HepG2 (cell line): Measurements from ENCODE around the gene GMPR. TPM values are rescaled to one million over a fixed set of nuclear protein-coding genes. Genes with fewer than 3 reads are reported as not detected.

Source experiments
- HNRNPH1 ChIP-seq: fragments of 200-400 bp; formaldehyde crosslinking; optimal IDR thresholded peaks from 2 replicates; pipeline ENCODE3; 2017; ENCODE audit warnings: mild to moderate bottlenecking, low read depth, low read length
- MTF2 ChIP-seq: sonication (generic); formaldehyde crosslinking; IDR thresholded peaks from 2 replicates; pipeline ENCODE4 v1.5.0; 2020; ENCODE audit warnings: missing genetic modification reagents, borderline replicate concordance
- ZMYM4 ChIP-seq: sonication (generic); formaldehyde crosslinking; IDR thresholded peaks from 2 replicates; pipeline ENCODE4 v1.8.1; 2023; ENCODE audit warnings: mild to moderate bottlenecking, missing genetic modification reagents
- ZNF556 ChIP-seq: sonication (generic); formaldehyde crosslinking; IDR thresholded peaks from 2 replicates; pipeline ENCODE4 v1.4.0; 2020; ENCODE audit warnings: mild to moderate bottlenecking, missing genetic modification reagents, borderline replicate concordance
- polyA plus RNA-seq, 8 experiments: library from polyadenylated mRNA; depleted of rRNA in 3 of 8; stranded (reverse) in 7 of 8; unstranded in 1 of 8; fragments of >200 nt; fragmentation: Illumina TruSeq in 4 of 8; extraction: Trizol in 4 of 8; gene quantifications; 2 replicates each; pipeline versions ENCODE4 v1.2.1 to v1.2.3, GENCODE V29; 2011 to 2016; ENCODE audit warnings: low read depth in 4 of 8, missing spikeins in 1 of 8, mixed read lengths in 1 of 8; ENCODE audit not compliant: insufficient read depth in 1 of 8
- total RNA-seq, 5 experiments: library from RNA; depleted of rRNA; stranded (reverse); fragments of >200 nt; fragmentation: Illumina TruSeq; extraction: Trizol; gene quantifications; 2 replicates each; pipeline ENCODE4 v1.2.3, GENCODE V29; 2016; ENCODE audit warnings: low read depth in 1 of 5
- TF ChIP-seq, protein P1 (sequence below): IDR thresholded peaks from 2 replicates; pipeline ENCODE4 v1.6.1; 2016; ENCODE audit warnings: missing compliant biosample characterization, missing genetic modification reagents, borderline replicate concordance
- TF ChIP-seq, protein P2 (sequence below): sonication (generic); formaldehyde crosslinking; IDR thresholded peaks from 2 replicates; pipeline ENCODE4 v1.4.0; 2020; ENCODE audit warnings: mild to moderate bottlenecking, missing genetic modification reagents
- TF ChIP-seq, protein P3 (sequence below): sonication (generic); formaldehyde crosslinking; IDR thresholded peaks from 2 replicates; pipeline ENCODE4 v1.9.0; 2022; ENCODE audit warnings: missing genetic modification reagents, mild to moderate bottlenecking, borderline replicate concordance
- TF ChIP-seq, protein P4 (sequence below): sonication (generic); formaldehyde crosslinking; conservative IDR thresholded peaks from 2 replicates; pipeline ENCODE4 v1.4.0; 2020; ENCODE audit warnings: mild to moderate bottlenecking, missing genetic modification reagents, moderate library complexity
- TF ChIP-seq, protein P5 (sequence below): IDR thresholded peaks from 2 replicates; pipeline ENCODE4 v1.6.1; 2016; ENCODE audit warnings: mild to moderate bottlenecking, missing biosample characterization, missing genetic modification reagents
- TF ChIP-seq, protein P6 (sequence below), 2 experiments: sonication (generic) in 1 of 2; formaldehyde crosslinking in 1 of 2; IDR thresholded peaks; 2 replicates each; pipeline versions ENCODE4 v1.4.0 to v1.6.1; 2018 to 2020; ENCODE audit warnings: missing genetic modification reagents in 2 of 2, borderline replicate concordance in 1 of 2, low read depth in 1 of 2, mild to moderate bottlenecking in 1 of 2, missing biosample characterization in 1 of 2
- TF ChIP-seq, protein P7 (sequence below): sonication (generic); formaldehyde crosslinking; IDR thresholded peaks from 2 replicates; pipeline ENCODE4 v1.5.1; 2020; ENCODE audit warnings: mild to moderate bottlenecking, moderate library complexity, missing genetic modification reagents
- TF ChIP-seq, protein P8 (sequence below): sonication (generic); formaldehyde crosslinking; IDR thresholded peaks from 2 replicates; pipeline ENCODE4 v1.4.0; 2020; ENCODE audit warnings: missing genetic modification reagents

The GMPR gene
- total and polyA plus RNA-seq, 2 of the 13 experiments (the other 11 are each of a cell fraction or from before 2014, with no cell fraction given): not detected

DNA sequence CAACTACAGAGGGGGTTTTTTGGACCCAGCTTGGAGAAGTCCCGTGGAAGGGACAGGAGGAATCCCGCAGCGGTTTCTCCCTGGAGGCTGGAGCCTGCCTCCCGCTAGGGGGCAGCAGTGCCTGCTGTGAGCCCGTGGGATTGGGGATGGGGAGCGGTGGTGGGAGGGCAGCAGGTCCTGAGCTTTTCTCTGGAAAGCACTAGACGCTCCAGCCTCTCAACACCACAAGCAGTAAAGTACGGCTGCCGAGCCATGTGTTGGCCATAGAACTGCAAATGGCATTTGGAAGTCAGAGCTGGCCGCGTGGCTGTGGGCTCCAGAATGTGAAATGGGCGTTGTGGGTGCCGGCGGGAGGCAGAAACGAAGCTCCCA is 47.8 kb downstream of the GMPR start (continued):
- TF ChIP-seq, protein P1, sequence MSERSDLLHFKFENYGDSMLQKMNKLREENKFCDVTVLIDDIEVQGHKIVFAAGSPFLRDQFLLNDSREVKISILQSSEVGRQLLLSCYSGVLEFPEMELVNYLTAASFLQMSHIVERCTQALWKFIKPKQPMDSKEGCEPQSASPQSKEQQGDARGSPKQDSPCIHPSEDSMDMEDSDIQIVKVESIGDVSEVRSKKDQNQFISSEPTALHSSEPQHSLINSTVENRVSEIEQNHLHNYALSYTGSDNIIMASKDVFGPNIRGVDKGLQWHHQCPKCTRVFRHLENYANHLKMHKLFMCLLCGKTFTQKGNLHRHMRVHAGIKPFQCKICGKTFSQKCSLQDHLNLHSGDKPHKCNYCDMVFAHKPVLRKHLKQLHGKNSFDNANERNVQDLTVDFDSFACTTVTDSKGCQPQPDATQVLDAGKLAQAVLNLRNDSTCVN (CRISPR knock-in tag): peak; percentile 23; the same call in 1 of the 2 replicates
- TF ChIP-seq, protein P2, sequence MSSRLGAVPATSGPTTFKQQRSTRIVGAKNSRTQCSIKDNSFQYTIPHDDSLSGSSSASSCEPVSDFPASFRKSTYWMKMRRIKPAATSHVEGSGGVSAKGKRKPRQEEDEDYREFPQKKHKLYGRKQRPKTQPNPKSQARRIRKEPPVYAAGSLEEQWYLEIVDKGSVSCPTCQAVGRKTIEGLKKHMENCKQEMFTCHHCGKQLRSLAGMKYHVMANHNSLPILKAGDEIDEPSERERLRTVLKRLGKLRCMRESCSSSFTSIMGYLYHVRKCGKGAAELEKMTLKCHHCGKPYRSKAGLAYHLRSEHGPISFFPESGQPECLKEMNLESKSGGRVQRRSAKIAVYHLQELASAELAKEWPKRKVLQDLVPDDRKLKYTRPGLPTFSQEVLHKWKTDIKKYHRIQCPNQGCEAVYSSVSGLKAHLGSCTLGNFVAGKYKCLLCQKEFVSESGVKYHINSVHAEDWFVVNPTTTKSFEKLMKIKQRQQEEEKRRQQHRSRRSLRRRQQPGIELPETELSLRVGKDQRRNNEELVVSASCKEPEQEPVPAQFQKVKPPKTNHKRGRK (CRISPR knock-in tag): 0 out of 2 replicates have a peak, but pooled peaks have one; percentile 39
- 0 out of 2 replicates have a peak, but pooled peaks have one; percentile 35 for TF ChIP-seq MTF2 (CRISPR knock-in tag)
- TF ChIP-seq, protein P3, sequence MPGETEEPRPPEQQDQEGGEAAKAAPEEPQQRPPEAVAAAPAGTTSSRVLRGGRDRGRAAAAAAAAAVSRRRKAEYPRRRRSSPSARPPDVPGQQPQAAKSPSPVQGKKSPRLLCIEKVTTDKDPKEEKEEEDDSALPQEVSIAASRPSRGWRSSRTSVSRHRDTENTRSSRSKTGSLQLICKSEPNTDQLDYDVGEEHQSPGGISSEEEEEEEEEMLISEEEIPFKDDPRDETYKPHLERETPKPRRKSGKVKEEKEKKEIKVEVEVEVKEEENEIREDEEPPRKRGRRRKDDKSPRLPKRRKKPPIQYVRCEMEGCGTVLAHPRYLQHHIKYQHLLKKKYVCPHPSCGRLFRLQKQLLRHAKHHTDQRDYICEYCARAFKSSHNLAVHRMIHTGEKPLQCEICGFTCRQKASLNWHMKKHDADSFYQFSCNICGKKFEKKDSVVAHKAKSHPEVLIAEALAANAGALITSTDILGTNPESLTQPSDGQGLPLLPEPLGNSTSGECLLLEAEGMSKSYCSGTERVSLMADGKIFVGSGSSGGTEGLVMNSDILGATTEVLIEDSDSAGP (CRISPR knock-in tag): peak; percentile 58; the same call in 1 of the 2 replicates
- peak; percentile 30; the same call in 1 of the 2 replicates for TF ChIP-seq ZMYM4 (CRISPR knock-in tag)
- TF ChIP-seq, protein P4, sequence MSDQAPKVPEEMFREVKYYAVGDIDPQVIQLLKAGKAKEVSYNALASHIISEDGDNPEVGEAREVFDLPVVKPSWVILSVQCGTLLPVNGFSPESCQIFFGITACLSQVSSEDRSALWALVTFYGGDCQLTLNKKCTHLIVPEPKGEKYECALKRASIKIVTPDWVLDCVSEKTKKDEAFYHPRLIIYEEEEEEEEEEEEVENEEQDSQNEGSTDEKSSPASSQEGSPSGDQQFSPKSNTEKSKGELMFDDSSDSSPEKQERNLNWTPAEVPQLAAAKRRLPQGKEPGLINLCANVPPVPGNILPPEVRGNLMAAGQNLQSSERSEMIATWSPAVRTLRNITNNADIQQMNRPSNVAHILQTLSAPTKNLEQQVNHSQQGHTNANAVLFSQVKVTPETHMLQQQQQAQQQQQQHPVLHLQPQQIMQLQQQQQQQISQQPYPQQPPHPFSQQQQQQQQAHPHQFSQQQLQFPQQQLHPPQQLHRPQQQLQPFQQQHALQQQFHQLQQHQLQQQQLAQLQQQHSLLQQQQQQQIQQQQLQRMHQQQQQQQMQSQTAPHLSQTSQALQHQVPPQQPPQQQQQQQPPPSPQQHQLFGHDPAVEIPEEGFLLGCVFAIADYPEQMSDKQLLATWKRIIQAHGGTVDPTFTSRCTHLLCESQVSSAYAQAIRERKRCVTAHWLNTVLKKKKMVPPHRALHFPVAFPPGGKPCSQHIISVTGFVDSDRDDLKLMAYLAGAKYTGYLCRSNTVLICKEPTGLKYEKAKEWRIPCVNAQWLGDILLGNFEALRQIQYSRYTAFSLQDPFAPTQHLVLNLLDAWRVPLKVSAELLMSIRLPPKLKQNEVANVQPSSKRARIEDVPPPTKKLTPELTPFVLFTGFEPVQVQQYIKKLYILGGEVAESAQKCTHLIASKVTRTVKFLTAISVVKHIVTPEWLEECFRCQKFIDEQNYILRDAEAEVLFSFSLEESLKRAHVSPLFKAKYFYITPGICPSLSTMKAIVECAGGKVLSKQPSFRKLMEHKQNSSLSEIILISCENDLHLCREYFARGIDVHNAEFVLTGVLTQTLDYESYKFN (CRISPR knock-in tag): no peak
- TF ChIP-seq, protein P5, sequence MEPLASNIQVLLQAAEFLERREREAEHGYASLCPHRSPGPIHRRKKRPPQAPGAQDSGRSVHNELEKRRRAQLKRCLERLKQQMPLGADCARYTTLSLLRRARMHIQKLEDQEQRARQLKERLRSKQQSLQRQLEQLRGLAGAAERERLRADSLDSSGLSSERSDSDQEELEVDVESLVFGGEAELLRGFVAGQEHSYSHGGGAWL (CRISPR knock-in tag): 0 out of 2 replicates have a peak, but pooled peaks have one; percentile 39
- TF ChIP-seq ZNF556: no peak
- TF ChIP-seq HNRNPH1: no peak
- TF ChIP-seq, protein P6, sequence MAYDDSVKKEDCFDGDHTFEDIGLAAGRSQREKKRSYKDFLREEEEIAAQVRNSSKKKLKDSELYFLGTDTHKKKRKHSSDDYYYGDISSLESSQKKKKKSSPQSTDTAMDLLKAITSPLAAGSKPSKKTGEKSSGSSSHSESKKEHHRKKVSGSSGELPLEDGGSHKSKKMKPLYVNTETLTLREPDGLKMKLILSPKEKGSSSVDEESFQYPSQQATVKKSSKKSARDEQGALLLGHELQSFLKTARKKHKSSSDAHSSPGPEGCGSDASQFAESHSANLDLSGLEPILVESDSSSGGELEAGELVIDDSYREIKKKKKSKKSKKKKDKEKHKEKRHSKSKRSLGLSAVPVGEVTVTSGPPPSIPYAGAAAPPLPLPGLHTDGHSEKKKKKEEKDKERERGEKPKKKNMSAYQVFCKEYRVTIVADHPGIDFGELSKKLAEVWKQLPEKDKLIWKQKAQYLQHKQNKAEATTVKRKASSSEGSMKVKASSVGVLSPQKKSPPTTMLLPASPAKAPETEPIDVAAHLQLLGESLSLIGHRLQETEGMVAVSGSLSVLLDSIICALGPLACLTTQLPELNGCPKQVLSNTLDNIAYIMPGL (CRISPR knock-in tag; IDR thresholded peaks at IDR 0.05; ENCODE audit: borderline replicate concordance in 1 of 2, low read depth in 1 of 2): peak in 1 of 2 experiments; percentile 67; a peak in 1 of 4 replicates
- TF ChIP-seq, protein P7, sequence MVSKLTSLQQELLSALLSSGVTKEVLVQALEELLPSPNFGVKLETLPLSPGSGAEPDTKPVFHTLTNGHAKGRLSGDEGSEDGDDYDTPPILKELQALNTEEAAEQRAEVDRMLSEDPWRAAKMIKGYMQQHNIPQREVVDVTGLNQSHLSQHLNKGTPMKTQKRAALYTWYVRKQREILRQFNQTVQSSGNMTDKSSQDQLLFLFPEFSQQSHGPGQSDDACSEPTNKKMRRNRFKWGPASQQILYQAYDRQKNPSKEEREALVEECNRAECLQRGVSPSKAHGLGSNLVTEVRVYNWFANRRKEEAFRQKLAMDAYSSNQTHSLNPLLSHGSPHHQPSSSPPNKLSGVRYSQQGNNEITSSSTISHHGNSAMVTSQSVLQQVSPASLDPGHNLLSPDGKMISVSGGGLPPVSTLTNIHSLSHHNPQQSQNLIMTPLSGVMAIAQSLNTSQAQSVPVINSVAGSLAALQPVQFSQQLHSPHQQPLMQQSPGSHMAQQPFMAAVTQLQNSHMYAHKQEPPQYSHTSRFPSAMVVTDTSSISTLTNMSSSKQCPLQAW: no peak
- TF ChIP-seq, protein P8, sequence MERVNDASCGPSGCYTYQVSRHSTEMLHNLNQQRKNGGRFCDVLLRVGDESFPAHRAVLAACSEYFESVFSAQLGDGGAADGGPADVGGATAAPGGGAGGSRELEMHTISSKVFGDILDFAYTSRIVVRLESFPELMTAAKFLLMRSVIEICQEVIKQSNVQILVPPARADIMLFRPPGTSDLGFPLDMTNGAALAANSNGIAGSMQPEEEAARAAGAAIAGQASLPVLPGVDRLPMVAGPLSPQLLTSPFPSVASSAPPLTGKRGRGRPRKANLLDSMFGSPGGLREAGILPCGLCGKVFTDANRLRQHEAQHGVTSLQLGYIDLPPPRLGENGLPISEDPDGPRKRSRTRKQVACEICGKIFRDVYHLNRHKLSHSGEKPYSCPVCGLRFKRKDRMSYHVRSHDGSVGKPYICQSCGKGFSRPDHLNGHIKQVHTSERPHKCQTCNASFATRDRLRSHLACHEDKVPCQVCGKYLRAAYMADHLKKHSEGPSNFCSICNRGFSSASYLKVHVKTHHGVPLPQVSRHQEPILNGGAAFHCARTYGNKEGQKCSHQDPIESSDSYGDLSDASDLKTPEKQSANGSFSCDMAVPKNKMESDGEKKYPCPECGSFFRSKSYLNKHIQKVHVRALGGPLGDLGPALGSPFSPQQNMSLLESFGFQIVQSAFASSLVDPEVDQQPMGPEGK: peak; percentile 60; the same call in 1 of the 2 replicates
